Measurements from ENCODE around the gene GINS3.

GINS3 gene

GRCh38 chr16:58422809-58423208 is 30.5 kb downstream of the GINS3 start:
- DNase-seq (ENCODE audit: low read depth in 2 of 2, low spot score in 1 of 2), result no peak

DNA sequence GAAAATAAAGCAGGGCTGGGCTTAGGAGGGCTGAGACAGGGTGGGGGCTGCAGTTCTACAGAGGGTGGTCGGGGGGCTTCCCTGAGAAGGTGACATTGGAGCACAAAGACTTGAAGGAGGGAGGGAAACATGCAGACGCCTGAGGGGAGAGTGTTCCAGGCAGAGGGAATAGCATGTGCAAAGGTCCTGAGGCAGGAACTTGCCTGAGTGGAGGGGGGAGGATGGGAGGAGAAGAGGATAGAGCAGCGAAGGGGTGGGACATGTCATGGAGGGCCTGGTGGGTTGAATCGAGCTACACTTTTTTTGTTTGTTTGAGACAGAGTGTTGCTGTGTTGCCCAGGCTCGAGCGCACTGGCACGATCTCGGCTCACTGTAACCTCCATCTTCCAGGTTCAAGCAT is 33.0 kb downstream of the GINS3 start:
- no peak for DNase-seq (ENCODE audit: low read depth in 2 of 2, low spot score in 1 of 2)

DNA sequence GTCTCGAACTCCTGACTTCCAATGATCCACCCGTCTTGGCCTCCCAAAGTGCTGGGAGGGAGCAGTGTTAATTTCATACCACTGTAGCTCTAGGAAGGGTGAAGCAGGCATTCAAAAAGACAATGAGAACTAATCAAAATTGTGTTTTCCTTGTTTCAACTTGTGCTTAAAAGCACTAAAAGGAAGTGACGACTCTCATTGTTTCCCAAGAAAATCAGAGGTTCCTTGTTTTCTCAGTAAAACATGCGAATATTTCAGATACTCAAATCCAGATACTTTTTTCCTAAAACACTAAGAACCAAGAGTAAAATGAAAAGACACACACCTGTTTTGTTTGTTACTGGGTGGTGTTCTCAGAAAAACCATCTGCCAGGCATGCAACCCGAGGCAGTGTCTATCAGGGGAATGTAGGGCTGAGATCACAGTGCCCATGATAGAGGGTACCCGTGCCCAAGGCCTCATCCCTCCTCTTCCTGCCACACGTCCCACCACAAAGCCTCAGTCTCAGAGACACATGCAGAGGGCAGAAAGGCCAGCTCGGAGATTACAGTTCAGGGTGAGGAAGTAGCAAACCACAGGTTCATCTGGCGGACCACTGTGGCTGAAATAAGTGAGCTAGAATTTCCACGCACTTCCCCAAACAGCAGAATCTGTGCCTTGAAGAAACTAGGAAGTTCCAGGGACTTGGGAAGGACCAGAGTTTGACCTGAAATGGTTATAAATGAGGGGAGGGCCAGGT is 33.7 kb downstream of the GINS3 start:
- peak in 1 of 2 donors; percentile 11 for DNase-seq (ENCODE audit: low read depth in 2 of 2, low spot score in 1 of 2)

- no peak for DNase-seq (ENCODE audit: low read depth in 2 of 2, low spot score in 1 of 2)
These were observed 34.7 kb downstream of the GINS3 start for GRCh38 chr16:58426966-58427365.

GRCh38 chr16:58428621-58429542 is 36.6 kb downstream of the GINS3 start:
- DNase-seq (ENCODE audit: low read depth in 2 of 2, low spot score in 1 of 2), result no peak

GRCh38 chr16:58430718-58431117 is 38.4 kb downstream of the GINS3 start:
- no peak for DNase-seq (ENCODE audit: low read depth in 2 of 2, low spot score in 1 of 2)

- no peak for DNase-seq (ENCODE audit: low read depth in 2 of 2, low spot score in 1 of 2)
These were observed 41.3 kb downstream of the GINS3 start for GRCh38 chr16:58433569-58433951.

GRCh38 chr16:58435779-58436178 is 43.5 kb downstream of the GINS3 start:
- DNase-seq (ENCODE audit: low read depth in 2 of 2, low spot score in 1 of 2), result no peak

GRCh38 chr16:58440131-58440530 is 47.9 kb downstream of the GINS3 start:
- DNase-seq (ENCODE audit: low read depth in 2 of 2, low spot score in 1 of 2), result no peak

- no peak for DNase-seq (ENCODE audit: low read depth in 2 of 2, low spot score in 1 of 2)
These were observed 50.3 kb downstream of the GINS3 start for GRCh38 chr16:58442547-58442946.

DNA sequence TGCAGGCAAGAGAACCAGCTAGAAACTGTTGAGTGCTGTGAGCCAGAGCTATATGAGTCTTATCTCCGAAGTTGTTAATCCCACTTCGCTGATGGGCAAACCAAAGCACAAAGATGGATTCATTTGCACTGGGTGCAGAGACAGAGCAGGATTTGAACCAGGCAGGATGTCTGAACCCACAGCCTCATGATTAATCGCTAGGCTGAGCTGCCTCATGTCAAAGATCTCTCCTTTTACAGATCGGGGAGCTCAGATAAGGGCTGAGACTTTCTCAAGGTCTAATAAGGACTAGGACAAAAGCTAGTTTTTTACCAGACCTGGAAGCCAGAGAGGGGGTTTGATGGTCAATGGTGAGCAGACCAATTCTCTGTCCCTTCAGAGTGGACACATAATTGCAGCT is 51.5 kb downstream of the GINS3 start:
- no peak for DNase-seq (ENCODE audit: low read depth in 2 of 2, low spot score in 1 of 2)

GRCh38 chr16:58444265-58444664 is 52.0 kb downstream of the GINS3 start:
- DNase-seq (ENCODE audit: low read depth in 2 of 2, low spot score in 1 of 2), result no peak

DNA sequence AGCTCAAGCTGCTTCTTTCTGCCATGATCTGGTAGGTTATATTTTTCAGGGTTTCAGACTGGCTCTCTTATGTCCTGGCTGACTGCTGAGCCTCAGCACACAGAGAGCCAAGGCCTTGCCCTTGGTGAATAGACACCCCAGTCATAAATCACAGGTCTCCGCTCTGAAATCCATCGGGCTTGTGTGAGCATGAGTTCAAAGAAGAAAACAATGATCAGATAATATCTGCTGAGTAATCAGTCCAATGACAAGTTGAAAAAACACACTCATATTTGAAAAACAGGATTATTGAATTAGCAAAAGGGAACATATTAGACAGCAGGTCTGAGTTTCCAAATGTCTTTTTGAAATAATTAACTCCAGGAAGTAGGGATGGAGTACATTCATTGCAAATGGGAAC is 56.6 kb downstream of the GINS3 start:
- DNase-seq (ENCODE audit: low read depth in 2 of 2, low spot score in 1 of 2), result no peak

GRCh38 chr16:58449306-58449705 is 57.0 kb downstream of the GINS3 start:
- no peak for DNase-seq (ENCODE audit: low read depth in 2 of 2, low spot score in 1 of 2)

- no peak for DNase-seq (ENCODE audit: low read depth in 2 of 2, low spot score in 1 of 2)
These were observed 57.5 kb downstream of the GINS3 start for GRCh38 chr16:58449768-58450167.

DNA sequence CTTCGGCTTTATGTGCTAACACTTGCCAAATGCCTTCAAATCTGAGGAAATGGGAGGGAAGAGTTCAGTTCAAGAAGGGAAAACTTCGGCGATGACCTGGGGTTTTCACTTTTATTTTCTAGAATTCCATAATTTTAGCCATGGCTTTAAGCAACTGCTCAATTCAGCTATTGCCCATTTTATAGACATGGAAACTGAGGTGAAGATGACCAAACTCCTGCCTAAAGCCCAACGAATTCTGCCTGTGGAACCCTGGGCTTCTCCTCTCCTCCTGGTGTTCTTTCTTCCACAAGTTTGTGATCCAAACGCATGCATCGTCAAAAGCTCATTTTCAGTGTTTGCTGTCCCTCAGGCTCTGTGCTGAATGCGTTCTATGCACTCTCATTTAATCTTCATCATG is 58.3 kb downstream of the GINS3 start:
- DNase-seq (ENCODE audit: low read depth in 2 of 2, low spot score in 1 of 2), result no peak

DNA sequence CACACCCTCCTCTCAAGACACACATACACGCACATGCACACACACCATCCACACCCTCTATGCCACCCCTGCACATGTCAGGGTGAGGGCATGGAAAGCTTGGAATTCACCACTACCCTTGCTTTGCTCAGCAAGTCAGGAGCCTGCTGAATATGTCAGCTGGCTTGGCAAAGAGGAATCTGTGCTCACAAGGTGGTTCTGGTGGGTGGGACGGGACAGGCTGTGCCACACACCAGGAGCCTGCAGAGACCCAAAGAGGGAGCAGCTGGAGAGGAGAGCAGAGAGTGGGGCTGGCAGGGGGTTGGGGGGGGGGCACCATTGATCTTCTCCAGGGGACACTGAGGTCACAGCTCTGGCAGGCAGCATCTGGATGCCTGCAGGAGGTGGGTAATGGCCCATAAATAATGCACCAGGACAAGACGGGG is 59.0 kb downstream of the GINS3 start:
- DNase-seq (ENCODE audit: low read depth in 2 of 2, low spot score in 1 of 2), result no peak

DNA sequence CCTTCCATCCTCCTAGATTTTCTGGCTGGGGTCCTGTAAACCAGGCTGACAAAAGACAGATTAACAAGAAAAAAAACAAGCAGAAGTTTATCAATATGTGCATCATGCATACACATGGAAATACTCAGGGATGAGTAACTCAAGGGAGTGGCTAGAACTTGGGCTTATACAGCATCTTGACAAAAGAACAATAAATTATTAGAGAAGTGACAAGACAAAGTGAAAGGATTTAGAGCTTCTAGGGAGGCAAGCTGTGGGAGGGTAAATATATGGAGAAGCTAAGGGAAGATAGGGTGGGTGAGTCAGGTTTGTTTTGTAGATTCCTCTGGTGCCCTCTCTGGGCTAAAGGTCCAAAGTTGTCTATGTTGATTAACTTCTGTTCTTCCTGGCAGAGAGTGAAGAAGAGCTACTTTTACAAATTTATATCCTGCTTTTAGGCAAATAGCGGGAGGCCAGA is 59.7 kb downstream of the GINS3 start:
- DNase-seq (ENCODE audit: low read depth in 2 of 2, low spot score in 1 of 2), result no peak

DNA sequence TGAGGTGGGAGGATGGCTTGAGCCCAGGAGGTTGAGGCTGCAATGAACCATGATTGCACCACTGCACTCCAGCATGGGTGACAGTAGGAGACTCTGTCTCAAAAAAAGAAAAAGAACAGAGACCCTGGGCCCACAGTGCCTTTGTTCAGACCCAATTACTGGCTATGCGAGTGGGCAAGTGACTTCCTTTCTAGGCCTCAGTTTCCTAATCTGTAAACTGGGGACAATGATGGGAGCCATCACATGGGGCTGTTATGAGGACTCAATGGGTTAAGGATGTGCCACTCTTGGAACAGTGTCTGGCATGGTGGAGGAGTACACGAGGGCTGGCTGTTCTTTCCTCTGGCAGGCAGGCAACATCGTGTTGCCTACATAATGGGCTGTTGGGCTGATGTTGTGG is 60.4 kb downstream of the GINS3 start:
- no peak for DNase-seq (ENCODE audit: low read depth in 2 of 2, low spot score in 1 of 2)

GRCh38 chr16:58454178-58454577 is 61.9 kb downstream of the GINS3 start:
- DNase-seq (ENCODE audit: low read depth in 2 of 2, low spot score in 1 of 2), result no peak

GRCh38 chr16:58454856-58455255 is 62.6 kb downstream of the GINS3 start:
- no peak for DNase-seq (ENCODE audit: low read depth in 2 of 2, low spot score in 1 of 2)
